LNCAP (cell line): ENCODE data around the gene BTBD8.

Experiments used
- TF ChIP-seq, protein P1 (sequence below): fragments of 450-650 bp; IDR thresholded peaks from 2 replicates; pipeline ENCODE4 v1.5.1; 2017; ENCODE audit warnings: mild to moderate bottlenecking

Gene BTBD8

GRCh38 chr1:92045766-92046495 is 34.2 kb upstream of the BTBD8 start:
- TF ChIP-seq, protein P1, sequence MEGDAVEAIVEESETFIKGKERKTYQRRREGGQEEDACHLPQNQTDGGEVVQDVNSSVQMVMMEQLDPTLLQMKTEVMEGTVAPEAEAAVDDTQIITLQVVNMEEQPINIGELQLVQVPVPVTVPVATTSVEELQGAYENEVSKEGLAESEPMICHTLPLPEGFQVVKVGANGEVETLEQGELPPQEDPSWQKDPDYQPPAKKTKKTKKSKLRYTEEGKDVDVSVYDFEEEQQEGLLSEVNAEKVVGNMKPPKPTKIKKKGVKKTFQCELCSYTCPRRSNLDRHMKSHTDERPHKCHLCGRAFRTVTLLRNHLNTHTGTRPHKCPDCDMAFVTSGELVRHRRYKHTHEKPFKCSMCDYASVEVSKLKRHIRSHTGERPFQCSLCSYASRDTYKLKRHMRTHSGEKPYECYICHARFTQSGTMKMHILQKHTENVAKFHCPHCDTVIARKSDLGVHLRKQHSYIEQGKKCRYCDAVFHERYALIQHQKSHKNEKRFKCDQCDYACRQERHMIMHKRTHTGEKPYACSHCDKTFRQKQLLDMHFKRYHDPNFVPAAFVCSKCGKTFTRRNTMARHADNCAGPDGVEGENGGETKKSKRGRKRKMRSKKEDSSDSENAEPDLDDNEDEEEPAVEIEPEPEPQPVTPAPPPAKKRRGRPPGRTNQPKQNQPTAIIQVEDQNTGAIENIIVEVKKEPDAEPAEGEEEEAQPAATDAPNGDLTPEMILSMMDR, result no peak

- TF ChIP-seq, protein P1, result no peak
Observed at GRCh38 chr1:92051948-92052347, 28.2 kb upstream of the BTBD8 start.

DNA sequence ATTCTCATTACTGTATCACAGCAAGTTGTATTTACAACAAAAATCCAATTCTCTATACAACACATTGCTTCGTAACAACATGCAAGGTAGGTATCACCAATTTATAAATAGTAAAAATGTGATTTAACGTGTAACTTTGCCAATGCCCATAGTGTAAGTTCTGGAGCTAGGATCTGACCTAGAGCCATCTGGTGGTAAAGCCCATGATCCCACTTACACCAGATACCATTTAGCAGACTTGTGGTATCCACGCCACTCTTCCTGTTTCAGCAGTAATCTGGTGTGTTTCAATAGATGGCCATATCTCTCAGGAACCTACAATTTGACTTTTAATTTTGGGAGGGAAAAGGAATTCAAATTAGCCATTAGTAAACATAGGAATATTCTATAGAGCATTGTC is 15.1 kb upstream of the BTBD8 start:
- TF ChIP-seq, protein P1, result no peak

DNA sequence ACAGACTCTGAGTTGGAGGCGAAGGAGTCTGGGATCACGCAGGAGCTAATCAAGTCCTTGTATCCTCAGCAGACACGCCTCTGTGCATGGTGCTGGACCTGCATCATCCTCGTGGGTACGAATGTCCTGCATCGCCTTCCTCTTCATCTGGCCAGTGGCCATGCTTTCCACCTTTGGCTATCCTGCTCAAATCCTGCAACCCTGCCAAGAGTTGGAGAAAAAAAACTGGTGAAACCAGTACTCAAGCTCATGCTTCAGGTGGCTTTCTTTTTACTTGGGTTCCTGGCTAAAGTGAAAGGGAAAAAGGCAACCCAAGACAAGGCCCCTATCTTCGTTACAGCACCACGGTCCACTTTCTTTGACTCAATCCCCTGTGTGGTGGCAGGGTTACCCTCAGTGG is 13.8 kb upstream of the BTBD8 start:
- TF ChIP-seq, protein P1, result no peak

GRCh38 chr1:92070892-92071291 is 9.3 kb upstream of the BTBD8 start:
- TF ChIP-seq, protein P1, result no peak

DNA sequence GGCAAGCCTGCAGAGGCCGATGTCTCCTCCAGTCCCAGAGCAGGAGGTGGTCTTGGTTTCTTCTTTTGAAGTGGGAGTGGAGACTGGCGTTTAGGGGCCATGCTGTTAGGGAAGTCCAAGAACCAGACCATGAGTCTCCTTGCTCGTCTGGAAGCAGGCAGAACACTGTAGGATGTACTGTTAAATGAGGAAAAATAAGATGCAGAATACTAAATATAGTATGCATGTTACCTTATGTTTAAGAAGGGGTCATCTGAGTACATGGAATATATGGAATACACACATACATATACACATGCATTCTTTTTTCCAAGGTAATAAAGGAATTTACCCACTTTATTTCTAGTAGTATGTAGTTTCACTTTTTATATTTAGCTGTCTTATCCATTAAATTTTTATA is 4.8 kb upstream of the BTBD8 start, which contains the start of gene SETSIP:
Gene SETSIP (minus strand): TSS at position 101 of the 400 bp plus-strand sequence. CDS start 0 bp downstream, at position 101.
- TF ChIP-seq, protein P1, result no peak

DNA sequence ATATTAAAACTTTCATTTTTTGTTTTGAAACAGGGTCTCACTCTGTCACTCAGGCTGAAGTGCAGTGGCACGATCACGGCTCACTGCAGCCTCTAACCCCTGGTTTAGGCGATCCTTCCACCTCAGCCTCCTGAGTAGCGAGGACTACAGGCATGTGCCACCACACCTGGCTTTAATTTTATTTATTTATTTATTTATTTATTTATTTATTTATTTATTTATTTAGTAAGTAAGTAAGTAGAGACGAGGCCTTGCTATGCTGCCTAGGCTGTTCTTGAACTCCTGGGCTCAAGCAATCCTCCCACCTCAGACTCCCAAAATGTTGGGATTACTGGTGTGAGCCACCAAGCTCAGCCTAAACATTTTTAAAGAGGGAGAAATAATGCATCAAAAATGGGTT is 3.8 kb upstream of the BTBD8 start:
- TF ChIP-seq, protein P1, result no peak
